Measurements from ENCODE around the gene MED22. TPM values are rescaled to one million over a fixed set of nuclear protein-coding genes. Genes with fewer than 3 reads are reported as not detected.

Gene MED22
- total RNA-seq, 1 donor from 2014 or later = 11.3 TPM

- peak; percentile 42 to 70 for DNase-seq (ENCODE audit: low read depth in 2 of 2)
These were observed 8.6 kb upstream of the MED22 start, which contains the start of the genes SURF1 and SURF2 for GRCh38 chr9:133356391-133357091. Gene SURF1 (minus strand): TSS chr9:133356487. CDS start chr9:133356453, 34 bp downstream. Gene SURF2 (plus strand): TSS chr9:133356550. CDS start chr9:133356593, 43 bp downstream.

GRCh38 chr9:133355881-133356357 lies 8.0 kb upstream of the MED22 start:
- peak; percentile 32 to 51 for DNase-seq (ENCODE audit: low read depth in 2 of 2)

- DNase-seq (ENCODE audit: low read depth in 2 of 2) = no peak
These were observed 6.8 kb upstream of the MED22 start for GRCh38 chr9:133354766-133355165.

GRCh38 chr9:133353548-133353947 lies 5.6 kb upstream of the MED22 start:
- no peak for DNase-seq (ENCODE audit: low read depth in 2 of 2)

GRCh38 chr9:133352635-133353340 lies 4.9 kb upstream of the MED22 start:
- DNase-seq (ENCODE audit: low read depth in 2 of 2) = no peak

- DNase-seq (ENCODE audit: low read depth in 2 of 2) = peak; percentile 64 to 74
These were observed 4.1 kb upstream of the MED22 start for GRCh38 chr9:133351908-133352634.

GRCh38 chr9:133351526-133351907 lies 3.6 kb upstream of the MED22 start:
- no peak for DNase-seq (ENCODE audit: low read depth in 2 of 2)

GRCh38 chr9:133349965-133350616 lies 2.2 kb upstream of the MED22 start:
- no peak for DNase-seq (ENCODE audit: low read depth in 2 of 2)

GRCh38 chr9:133348718-133349573 lies 1.0 kb upstream of the MED22 start:
- peak in 1 of 2 donors; percentile 13 for DNase-seq (ENCODE audit: low read depth in 2 of 2)

GRCh38 chr9:133347515-133347984 lies 381 bp downstream of the MED22 start:
- DNase-seq (ENCODE audit: low read depth in 2 of 2) = peak; percentile 44 to 54

- no peak for DNase-seq (ENCODE audit: low read depth in 2 of 2)
These were observed 1.7 kb downstream of the MED22 start for GRCh38 chr9:133346021-133346785.

GRCh38 chr9:133345596-133345995 lies 2.3 kb downstream of the MED22 start:
- DNase-seq (ENCODE audit: low read depth in 2 of 2) = no peak

GRCh38 chr9:133344979-133345378 lies 3.0 kb downstream of the MED22 start:
- DNase-seq (ENCODE audit: low read depth in 2 of 2) = no peak

GRCh38 chr9:133344071-133344470 lies 3.9 kb downstream of the MED22 start:
- DNase-seq (ENCODE audit: low read depth in 2 of 2) = no peak

GRCh38 chr9:133342570-133342969 lies 5.4 kb downstream of the MED22 start:
- DNase-seq (ENCODE audit: low read depth in 2 of 2) = peak in 1 of 2 donors; percentile 45

- DNase-seq (ENCODE audit: low read depth in 2 of 2) = no peak
These were observed 5.9 kb downstream of the MED22 start for GRCh38 chr9:133342069-133342406.

- DNase-seq (ENCODE audit: low read depth in 2 of 2) = peak in 1 of 2 donors; percentile 46
These were observed 6.4 kb downstream of the MED22 start for GRCh38 chr9:133341369-133342068.

- DNase-seq (ENCODE audit: low read depth in 2 of 2) = no peak
These were observed 7.0 kb downstream of the MED22 start for GRCh38 chr9:133340916-133341315.

- no peak for DNase-seq (ENCODE audit: low read depth in 2 of 2)
These were observed 7.7 kb downstream of the MED22 start for GRCh38 chr9:133340256-133340655.

Measured in lung microvascular endothelial cell (primary cell).